CD4-positive, alpha-beta T cell treated with Interleukin-4 for 4 hours (primary cell): ENCODE results near the gene FBLN1.
"Not testable (repeated sequence)": the region's sequence is repeated elsewhere in the genome, so short reads cannot be mapped to it uniquely, and the experiment has no call there.

Source experiments
- DNase-seq: peaks from one replicate; pipeline ENCODE4 v3.0.0-alpha.2; 2020

The FBLN1 gene

GRCh38 chr22:45502215-45503049, at the start of gene FBLN1:
FBLN1 (plus strand) TSS chr22:45502883; CDS start chr22:45502986, 103 bp downstream.
- DNase-seq, result no peak

GRCh38 chr22:45453764-45454163, 48.9 kb upstream of the FBLN1 start:
- no peak for DNase-seq

GRCh38 chr22:45454275-45454674, 48.4 kb upstream of the FBLN1 start:
- no peak for DNase-seq

GRCh38 chr22:45455212-45455611, 47.5 kb upstream of the FBLN1 start:
- no peak for DNase-seq

GRCh38 chr22:45455621-45456020, 47.1 kb upstream of the FBLN1 start:
- no peak for DNase-seq

GRCh38 chr22:45456811-45457210, 45.9 kb upstream of the FBLN1 start:
- no peak for DNase-seq

- DNase-seq, result no peak
Measured at GRCh38 chr22:45458532-45458931, 44.2 kb upstream of the FBLN1 start.

- no peak for DNase-seq
Measured at GRCh38 chr22:45459235-45459634, 43.4 kb upstream of the FBLN1 start.

GRCh38 chr22:45460288-45461109, 42.2 kb upstream of the FBLN1 start:
- DNase-seq, result no peak

- DNase-seq, result no peak
Measured at GRCh38 chr22:45462034-45462655, 40.5 kb upstream of the FBLN1 start.

- not testable (repeated sequence) for DNase-seq
Measured at GRCh38 chr22:45463691-45464090, 39.0 kb upstream of the FBLN1 start.

GRCh38 chr22:45465633-45466032, 37.0 kb upstream of the FBLN1 start:
- DNase-seq, result no peak

GRCh38 chr22:45468872-45469271, 33.8 kb upstream of the FBLN1 start:
- DNase-seq, result no peak

GRCh38 chr22:45469281-45470073, 33.2 kb upstream of the FBLN1 start:
- no peak for DNase-seq

GRCh38 chr22:45470871-45471270, 31.8 kb upstream of the FBLN1 start:
- no peak for DNase-seq

GRCh38 chr22:45472426-45472825, 30.3 kb upstream of the FBLN1 start:
- no peak for DNase-seq

- DNase-seq, result no peak
Measured at GRCh38 chr22:45473626-45474237, 29.0 kb upstream of the FBLN1 start.

- no peak for DNase-seq
Measured at GRCh38 chr22:45475063-45475747, 27.5 kb upstream of the FBLN1 start.

- no peak for DNase-seq
Measured at GRCh38 chr22:45475851-45476514, 26.7 kb upstream of the FBLN1 start.

- no peak for DNase-seq
Measured at GRCh38 chr22:45476814-45477213, 25.9 kb upstream of the FBLN1 start.
